Upper lobe of left lung (tissue), 4 donors: Measurements from ENCODE around the gene SUPT4H1.
A peak's percentile ranks its signal among the peaks of the same experiment; 100 is the strongest.

ENCODE experiments used
- CTCF ChIP-seq, 6 experiments: fragments of 450-650 bp in 4 of 6; fragments of 200-600 bp in 2 of 6; sonication (generic) in 2 of 6; IDR thresholded peaks; one replicate each; pipeline ENCODE4 v1.5.1; 2016 to 2019; ENCODE audit warnings: antibody characterized with exemption in 6 of 6
- POLR2A ChIP-seq, 4 donors: fragments of 450-650 bp; IDR thresholded peaks; one replicate each; pipeline ENCODE4 v1.5.1; 2016 to 2017; ENCODE audit warnings: antibody characterized with exemption in 4 of 4, mild to moderate bottlenecking in 2 of 4

GRCh38 chr17:58338841-58339754 lies 12.9 kb downstream of the SUPT4H1 start:
- TF ChIP-seq CTCF (IDR thresholded peaks at IDR 0.05) (no peak), POLR2A (IDR thresholded peaks at IDR 0.05) (peak in 2 of 4 donors; percentile 34 to 73)
